ENCODE measurements around the gene L3MBTL3. TPM values are rescaled to one million over a fixed set of nuclear protein-coding genes. Genes with fewer than 3 reads are reported as not detected.

L3MBTL3 gene
- 4.4 and 6.3 TPM in 2 replicates for total RNA-seq

GRCh38 chr6:130018292-130018743 is at the start of gene L3MBTL3:
L3MBTL3 (plus strand) TSS chr6:130018581; CDS start chr6:130042700, 24,119 bp downstream.

Other genes starting within 250 kb of the L3MBTL3 start
- gene TMEM244, start 157.3 kb upstream of the L3MBTL3 start, total RNA-seq: 0.78 TPM in 1 of 2 replicates, not detected in the other
- 0.20 TPM in 1 of 2 replicates, not detected in the other for gene SAMD3, start 204.4 kb downstream of the L3MBTL3 start, total RNA-seq

Data from subcutaneous preadipocyte (primary cell).